NCI-H2227 treated with DMSO at 0.1 percent for 48 hours (cell line): ENCODE measurements around the gene CHCHD6.

Source experiments
- DNase-seq: peaks from one replicate; lab custom pipeline; 2025; lab: John Stamatoyannopoulos, UW

The CHCHD6 gene

DNA sequence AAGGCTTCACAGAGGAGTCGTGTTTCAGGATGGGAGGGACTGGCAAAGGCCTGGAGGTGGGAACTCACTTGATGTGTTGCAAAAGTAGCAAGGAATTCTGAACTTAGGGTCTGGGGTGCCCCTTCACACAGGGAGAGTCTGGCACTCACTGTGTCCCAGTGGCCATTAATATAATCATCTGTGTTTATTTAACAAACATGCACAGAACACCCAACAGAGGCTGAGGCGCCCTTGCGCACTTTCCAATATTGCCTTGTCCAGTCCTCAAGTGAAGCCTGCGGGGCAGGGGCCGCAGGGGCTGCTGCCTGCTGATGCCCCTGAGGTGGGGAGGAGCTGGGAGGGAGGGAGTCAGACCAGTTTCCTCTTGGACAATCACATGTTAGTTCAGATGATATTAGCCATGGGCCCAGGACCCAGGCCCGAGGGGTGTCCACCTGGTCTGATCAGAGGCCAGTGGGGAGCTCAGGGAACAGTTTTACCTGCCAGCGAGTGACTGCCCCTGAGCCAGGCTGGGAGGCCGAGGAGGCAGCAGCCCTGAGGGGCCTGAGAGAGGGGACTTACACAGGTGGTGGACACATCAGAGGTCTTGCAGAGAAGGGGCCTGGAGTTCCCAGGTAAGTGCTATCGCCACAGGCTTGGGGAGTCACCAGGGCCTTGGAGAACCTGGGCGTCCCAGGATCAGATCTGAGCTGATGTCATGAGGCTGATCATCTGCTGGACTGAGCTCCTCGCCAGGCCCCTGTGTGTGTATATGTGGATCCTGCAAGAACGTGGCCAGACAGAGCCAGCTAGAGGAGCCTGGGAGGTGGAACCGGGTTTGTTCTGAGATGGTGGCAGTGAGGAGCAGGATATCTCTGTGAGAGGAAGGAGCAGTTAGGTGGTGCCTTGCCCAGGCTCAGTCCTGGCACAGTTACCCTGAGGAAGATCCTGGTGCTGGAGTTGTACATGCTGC lies 35.3 kb upstream of the CHCHD6 start:
- no peak for DNase-seq

DNA sequence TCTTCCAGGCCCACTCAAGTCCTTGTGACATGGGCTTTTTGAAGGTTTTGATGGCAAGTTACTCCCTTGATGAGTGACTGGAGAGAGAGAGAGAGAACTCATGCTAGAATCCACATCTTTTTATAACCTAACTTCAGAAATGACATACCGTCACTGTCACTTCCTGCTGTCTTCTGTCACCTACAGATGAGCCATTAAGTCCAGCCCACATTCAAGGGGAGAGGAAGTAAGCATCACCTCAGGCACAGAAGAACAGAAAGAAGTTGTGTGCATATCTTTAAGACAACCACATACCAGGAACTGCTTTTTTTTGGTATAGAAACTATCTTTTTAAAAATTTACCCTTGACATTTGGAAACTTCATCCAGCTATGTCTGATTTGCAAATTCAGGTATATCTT lies 32.5 kb upstream of the CHCHD6 start:
- no peak for DNase-seq

DNA sequence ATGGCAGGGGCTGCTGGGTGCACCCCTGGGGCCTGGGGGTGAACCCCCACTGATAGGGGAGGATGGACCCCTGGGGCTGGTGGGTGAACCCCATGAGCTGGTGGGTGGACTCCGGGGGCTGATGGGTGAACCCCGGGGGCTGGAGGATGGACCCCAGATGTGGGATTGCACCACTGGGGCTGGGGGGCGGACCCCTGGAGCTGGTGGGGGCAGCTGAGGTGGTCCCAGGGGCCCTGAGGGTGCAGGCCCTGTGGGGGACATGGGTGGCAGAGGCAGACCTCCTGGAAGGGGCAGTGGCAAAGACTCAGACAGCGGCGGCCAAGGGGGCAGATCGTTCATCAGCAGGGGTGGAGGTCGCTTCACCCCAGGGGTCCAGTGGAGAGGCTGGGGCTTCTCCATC lies 31.7 kb upstream of the CHCHD6 start:
- no peak for DNase-seq

DNA sequence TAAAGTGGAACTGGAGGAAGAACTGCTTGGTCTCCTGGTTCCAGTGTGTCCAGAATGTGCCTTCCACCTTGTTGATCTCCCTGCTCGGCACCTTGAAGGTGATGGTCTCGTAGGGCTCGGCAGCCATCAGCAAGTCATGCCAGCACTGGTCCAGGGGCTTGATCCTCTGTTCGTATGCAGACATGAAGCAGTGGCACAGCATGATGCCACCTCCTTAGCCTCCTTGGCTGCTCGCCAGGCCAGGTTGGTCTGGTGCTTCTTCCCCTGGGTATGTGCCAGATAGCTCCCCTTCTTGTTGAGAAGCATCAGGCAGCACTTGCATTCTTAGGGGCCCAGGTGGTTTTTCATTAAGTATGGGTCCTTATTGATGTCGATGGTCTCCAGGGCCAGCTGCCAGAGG lies 31.3 kb upstream of the CHCHD6 start:
- no peak for DNase-seq

DNA sequence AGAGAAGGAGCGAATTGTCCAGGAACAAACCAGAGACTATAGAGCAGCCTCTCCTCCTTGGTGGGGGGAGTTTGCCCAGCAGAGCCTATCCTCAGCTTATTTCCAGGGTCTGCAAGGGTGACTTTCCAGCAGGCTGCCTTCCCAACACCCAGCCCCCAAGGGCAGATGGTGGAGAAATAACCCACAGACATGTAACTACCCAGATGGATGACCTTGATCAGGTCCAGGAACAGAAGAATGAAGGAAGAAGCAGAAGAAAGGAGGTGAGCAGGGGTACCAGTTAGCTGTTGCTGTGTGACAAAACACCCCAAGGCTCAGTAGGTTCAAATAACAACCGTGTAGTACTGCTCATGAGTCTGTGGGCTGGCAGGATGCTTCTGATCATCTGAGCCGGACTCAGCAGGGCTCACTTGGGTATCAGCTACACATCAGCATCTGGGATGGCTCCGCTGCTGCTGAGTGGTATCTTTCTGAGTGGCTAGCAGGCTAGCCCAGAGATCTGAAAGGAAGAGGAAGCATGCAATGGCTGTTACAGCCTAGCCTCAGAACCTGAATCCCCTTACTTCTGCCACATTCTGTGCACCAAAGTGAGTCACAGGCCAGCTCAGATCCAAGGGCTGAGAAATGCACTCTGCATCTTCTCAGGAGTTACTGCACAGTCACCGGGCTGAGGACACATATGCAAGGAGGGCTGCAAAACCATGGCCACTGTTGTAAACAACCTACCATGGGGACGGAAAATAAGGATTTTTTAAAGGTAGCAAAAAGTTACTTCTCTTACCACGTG lies 26.9 kb upstream of the CHCHD6 start:
- DNase-seq = no peak

DNA sequence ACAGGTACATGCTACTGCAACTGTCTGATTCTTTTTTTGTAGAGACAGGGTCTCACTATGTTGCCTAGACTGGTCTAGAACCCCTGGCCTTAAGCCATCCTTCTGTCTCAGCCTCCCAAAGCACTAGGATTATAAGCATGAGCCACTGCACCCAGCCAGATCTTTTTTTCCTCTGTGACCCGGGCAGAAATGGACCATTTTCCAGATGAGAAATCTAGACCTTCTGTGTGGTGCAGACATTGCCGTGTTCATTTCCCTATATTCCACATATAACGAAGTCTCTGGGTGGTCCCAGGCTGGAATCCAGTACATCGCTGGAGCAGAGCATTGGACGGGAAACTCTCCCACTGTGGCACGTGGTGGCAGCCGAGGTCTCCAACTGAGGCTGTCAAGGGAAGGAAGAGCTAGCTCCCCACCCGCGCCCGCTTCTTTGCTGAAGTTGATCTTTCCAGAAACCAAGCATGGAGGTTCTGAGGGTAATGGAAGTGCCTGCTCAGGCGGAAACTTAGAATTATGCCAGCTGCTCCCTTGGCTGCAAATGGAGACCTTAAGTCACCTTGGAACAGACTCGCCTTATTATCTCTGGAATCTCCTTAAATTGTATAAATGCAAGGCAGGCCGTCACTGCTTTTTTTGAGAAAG lies 26.1 kb upstream of the CHCHD6 start:
- no peak for DNase-seq

DNA sequence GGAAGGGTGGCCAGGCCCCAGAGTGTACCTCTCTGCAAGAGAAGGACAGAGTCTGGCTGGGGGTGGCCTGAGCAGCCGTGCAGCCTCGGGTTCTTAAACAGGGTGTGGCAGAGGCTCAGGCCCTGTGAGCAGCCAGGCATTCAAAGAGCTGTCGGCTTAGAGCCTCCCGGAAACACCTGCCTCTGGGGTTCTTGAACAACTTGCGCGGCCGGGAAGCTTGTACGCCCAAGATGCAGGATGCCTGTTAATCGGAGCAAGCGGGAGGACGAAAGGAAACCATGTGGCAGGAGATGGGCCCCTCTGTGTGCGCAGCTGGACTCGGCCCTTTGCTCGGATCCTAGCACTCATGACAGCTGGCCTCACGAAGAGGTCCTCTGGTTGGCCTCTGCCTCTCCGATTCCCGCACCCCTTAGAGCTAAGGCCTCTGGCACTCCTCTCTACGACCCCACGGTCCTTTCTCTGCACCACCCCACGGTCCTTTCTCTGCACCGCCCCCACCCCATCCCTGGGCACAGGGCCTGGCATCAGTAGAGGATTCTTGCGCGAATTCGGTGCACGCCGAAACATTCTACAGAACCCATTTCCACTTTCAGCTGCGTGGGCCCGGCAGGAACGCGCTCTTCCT lies 25.2 kb upstream of the CHCHD6 start:
- DNase-seq = no peak

DNA sequence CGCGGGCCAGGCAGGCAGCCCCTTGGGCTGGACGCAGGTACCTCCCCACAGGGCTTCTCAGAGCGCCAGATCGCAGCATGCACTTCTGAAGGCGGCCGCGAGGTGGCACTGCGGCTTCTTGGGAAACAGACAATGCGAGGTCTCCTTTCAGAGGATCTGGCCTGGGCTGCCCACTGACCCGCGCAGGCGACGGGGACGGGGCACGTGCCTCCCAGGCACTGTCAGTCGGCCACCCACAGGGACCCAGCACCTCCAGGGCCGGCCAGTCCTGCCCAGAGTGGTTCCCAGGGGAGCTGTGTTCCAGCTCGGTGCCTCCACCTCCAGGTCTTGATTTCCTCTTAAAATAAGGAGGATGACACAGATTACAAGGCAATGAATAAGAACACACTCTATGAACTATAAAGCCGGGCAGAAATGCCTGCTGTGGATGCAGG lies 24.7 kb upstream of the CHCHD6 start:
- peak; percentile 46 for DNase-seq

DNA sequence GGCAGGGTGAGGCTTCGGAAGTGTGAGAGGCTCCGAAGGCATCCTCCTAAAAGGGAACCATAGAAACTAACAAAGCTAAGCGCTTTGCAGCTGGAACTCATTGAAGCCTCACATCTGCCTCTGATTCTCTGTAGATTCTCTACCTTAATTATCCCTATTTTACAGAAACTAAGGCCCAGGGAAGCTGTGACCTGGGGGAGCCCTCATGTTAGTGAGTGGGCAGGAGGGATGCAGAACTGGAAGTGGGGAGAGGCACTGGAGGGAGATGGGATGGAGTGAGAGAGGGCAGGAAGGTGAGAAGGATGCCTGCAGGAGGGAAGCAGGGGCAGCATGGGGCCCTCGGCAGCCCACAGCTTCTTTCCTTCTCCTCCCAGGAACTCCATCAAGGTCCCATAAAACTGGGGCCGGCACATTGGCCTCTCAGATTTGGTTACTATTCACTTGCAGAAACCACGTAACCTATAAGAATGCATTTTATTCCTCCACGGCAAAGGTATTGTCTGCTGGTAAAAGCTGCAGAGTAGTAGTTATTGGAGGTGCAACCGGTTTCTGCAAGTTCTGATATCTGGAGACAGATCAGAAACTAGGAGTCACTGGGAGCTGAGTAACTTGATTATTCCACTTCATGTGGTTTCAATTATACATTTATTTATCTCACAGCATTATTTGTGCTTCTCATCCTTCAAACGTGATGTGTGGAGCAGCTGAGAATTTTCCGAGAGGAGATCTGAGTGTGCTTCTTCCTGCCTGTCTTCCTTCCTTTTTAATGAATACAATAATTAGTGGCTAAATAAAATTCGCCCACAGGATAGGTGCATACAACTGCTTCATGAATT lies 24.0 kb upstream of the CHCHD6 start:
- no peak for DNase-seq

DNA sequence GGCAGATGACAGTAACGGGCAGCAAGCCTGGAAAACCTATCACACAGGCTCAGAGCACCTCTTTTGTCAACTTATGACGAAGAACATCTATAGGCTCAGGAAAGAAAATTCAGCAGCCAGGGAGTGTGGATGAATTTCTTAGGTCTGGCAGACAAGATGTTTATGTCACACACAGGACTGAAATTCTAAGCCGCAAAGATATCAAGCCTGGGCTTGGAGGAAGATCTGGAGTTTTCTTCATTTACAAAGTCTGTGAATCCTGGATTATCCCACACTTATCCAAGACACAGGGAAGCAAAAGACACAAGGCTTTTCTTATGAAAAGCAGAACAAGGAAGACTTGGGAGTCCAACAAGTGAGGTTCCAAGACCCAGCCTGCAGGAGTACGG lies 23.4 kb upstream of the CHCHD6 start:
- no peak for DNase-seq

DNA sequence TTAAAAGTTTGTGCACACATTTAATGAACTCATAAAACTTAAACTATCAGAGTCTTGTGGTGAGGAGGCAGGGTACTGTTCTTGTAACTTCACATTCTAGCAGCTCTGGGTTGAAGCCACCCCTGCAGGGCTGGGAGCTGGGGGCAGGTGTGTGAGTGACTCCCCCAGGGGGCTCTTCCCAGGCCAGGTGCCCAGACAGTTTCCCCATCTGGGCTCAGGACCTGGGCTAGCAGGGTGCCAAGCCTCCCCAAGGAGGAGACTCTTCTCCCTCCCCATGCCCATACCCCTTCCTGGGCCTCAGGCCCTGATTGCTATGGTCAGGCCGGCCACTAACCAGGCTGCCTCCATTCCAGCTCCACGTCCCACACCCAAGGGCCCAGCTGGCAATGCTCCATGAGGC lies 22.0 kb upstream of the CHCHD6 start:
- no peak for DNase-seq

DNA sequence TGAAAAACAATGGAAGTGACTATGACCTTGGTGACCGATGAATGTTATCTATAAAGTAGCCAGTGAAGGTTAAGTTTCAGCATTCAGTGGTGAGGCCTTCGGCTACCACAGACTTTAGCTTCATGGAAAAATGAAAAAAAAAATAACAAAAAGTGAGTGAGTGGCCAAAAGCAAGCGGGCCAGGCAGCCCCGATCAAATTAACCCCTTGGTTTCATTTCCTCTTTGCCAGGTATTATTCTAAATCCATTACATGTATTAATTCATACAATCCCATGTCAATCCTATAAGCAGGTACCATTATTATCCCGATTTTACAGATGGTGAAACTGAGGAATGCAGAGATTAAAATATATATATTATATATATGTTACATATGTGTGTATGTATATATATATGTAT lies 21.0 kb upstream of the CHCHD6 start:
- DNase-seq = no peak

DNA sequence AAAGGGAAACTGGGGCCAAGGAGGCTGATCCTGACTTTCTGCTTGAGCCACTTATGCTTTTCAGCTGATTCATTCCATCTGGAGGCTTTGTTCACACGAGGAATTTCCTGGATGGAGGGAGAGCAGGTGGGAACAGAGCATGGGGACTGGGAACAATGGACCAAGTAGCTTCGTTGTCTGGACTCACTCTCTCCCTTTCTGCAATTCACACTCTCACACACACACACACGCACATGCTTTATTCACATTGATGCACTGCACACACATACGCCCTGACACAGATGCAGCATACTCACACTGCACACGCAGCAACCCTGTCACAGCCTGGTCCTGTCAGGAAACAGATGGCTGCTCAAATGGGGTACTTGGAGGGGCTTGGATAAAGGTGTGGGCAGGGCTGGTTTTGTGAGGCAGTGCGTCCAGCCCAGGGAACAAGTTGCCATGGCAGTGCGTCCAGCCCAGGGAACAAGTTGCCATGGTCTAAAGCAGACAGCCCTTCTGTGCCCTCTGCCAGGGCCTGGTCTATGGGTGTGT lies 19.8 kb upstream of the CHCHD6 start:
- no peak for DNase-seq

DNA sequence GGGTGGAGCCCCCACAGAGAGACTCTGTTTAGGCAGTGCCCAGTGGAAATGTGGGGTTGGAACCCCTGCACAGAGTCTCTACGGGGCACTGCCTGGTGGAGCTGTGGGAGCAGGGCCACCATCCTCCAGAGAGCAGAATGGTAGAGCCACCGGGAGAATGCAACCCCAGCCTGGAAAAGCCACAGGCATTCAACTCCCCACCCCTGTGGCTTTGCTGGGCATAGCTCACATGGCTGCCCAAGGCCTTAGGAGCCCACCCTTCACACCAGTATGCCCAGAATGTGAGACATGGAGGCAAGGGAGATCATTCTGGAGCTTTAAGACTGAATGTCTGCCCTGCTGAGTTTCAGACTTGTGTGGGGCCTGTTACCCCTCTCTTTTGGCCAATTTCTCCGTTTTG lies 19.0 kb upstream of the CHCHD6 start:
- no peak for DNase-seq

DNA sequence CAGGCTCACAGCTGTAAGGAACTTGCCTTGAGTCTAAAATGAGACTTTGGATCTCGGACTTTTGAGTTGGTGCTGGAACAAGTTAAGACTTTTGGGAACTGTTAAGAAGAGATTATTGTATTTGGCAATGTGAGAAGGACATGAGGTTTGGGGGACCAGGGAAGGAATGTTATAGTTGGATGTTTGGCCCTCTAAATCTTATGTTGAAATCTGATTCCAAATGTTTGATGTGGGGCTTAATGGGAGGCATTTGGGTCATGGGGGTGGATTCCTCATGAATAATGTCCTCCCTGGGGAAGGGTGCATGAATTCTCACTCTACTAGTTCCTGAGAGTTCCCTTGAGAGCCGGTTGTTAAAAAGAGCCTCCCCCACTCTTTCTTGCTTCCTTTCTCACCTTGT lies 18.5 kb upstream of the CHCHD6 start:
- no peak for DNase-seq

DNA sequence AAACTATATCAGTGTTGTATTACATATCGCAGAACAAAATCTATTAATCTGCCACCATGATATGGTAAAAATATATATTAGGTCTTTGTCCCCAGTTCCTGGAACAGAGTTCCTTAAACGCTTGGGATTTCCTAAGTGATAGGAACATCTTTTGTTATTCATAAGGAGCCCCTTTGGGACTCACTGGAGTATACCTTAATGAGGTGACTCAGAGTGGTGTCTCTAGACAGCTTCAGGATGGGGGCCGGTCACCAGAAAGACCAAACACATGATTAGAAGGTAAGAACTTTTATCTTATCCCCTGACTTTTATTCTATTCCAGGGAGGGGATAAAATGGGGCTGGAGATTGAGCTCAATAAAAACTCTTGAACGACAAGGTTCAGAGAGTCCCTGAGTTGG lies 12.3 kb upstream of the CHCHD6 start:
- DNase-seq = no peak

DNA sequence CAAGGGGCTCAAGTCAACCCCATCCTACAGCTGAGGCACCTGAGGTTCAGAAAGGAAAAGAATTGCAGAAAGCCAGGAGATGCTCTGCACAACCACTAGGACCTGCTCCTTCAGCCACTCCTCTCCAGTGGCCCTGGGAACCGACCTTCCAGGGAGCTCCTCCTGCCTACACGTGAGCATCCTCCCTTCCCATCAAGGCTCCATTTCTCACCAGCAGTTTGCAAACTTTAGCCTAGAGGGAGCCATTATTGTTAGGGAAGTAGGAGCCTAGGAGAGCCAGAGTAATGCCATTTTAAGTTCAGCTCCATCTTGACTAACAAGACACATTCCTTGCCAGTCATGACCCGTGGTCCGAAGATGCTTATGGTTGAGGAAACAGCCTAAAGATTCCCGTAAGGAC lies 11.2 kb upstream of the CHCHD6 start:
- DNase-seq = no peak

DNA sequence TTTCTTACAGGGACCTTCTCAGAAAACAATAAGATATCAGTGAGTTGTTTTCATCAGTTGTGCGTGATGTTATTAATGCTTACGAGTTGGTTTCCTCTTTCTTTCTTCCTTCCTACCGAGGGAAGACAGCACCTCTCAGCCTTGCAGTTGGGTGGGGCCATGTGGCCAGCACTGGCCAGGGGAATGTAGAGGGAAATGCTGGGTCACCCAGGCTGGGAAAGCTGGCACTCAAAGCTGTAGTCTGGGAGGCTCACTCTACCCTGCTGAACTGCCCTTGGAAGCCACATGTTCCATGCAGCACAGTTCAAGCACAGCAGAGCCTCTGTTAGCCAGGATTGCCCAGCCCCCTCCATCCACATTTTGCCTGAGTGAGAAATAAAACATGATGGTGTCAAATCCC lies 10.1 kb upstream of the CHCHD6 start:
- DNase-seq = no peak

DNA sequence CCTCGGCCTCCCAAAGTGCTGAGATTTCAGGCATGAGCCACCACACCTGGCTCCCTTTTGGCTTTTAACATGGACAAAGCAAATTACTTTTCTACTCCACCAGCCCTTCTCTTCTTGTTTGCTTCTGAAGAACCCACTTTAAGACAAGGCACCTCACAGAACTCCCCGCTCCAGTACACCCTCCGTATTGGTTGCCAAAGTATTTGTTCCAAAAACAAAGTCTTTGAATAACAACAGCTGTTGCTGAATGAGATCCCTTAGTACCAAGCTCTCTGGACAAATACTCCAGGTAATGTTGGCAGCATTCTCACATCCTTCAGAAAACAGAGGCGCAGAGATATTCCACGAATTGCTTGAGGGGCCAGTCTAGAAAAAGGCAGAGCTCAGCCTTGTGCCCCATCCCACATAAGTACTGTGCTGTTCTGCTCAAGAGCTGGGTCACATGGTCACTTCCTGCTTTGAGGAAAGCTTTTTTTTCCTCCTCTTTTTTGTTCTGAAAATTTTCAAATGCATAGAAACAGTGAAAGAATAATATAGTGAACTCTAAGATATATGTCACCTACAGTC lies 7.3 kb upstream of the CHCHD6 start:
- no peak for DNase-seq

DNA sequence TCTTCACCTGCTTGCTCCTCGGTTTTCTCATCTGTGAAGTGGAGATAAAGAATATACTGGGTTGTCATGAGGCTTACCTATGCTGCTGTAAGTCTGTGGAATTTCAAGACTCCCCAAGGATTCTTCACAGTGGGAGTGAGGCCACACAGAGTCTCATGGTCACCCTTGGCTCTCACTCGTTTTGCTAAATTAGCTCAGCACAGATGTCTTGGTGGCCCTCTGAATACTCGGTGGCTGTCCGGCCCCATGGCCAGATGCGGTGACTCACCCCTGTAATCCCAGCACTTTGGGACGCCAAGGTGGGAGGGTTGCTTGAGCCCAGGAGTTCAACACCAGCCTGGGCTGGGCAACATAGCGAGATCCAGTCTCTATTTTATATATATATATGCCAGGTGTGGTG lies 5.0 kb upstream of the CHCHD6 start:
- DNase-seq = no peak
